Epithelial cell of esophagus (primary cell): Measurements from ENCODE around the gene BORCS5.

Experiments used
- DNase-seq: peaks from one replicate; pipeline ENCODE4 v3.0.0; 2010; ENCODE audit warnings: low read depth
- H3K4me3 ChIP-seq: 2 replicates; pipeline ENCODE4 v1.5.1; 2011; ENCODE audit warnings: mild to moderate bottlenecking, low read length, control low read depth
- CTCF ChIP-seq: IDR thresholded peaks from 2 replicates; pipeline ENCODE4 v1.5.1; 2011; ENCODE audit warnings: low read depth, mild to moderate bottlenecking, low read length, control low read depth, inconsistent platforms; ENCODE audit not compliant: insufficient read depth; ENCODE audit errors: missing control alignments

BORCS5 gene

DNA sequence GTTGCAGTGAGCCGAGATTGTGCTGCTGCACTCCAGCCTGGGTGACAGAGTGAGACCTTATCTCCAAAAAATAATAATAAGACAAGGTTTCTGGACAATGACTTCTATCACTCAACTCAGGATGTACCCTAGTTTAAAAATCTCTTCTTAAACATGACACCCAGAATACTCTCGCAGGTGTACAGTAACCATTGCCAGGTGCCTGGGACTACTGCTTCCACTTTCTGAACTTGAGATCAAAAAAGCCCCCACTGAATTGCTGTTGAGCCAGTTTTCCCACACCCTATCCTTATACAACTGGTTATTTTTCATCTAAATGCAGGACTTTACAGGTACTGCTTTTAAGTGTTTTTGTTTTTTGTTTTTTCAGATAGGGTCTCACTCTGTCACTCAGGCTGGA, 36.3 kb downstream of the BORCS5 start:
- no peak overlapping the region for H3K4me3 ChIP-seq
- no peak for DNase-seq
- no peak for TF ChIP-seq CTCF

- no peak for DNase-seq
- no peak for TF ChIP-seq CTCF
- H3K4me3 ChIP-seq = no peak overlapping the region
Observed at GRCh38 chr12:12396694-12397093, 39.8 kb downstream of the BORCS5 start.

DNA sequence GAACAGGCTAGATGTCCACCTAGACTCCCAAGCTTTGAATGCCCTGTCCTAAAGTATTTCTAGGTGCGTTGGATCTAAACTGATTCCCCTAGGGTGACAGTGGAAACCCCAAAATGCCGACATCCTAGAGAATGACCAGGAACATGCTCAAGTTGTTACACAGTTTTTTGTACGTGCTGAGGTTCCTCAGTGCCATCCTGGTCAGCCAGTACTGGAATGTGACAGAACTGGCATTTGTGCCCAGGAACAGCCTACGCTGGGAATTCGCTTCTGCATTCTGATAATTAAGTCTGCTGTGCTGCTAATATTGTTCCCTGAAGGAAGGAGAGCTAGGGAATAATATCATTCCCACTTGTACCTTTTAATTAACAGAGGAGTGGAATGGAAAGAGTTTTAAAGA, 40.3 kb downstream of the BORCS5 start:
- no peak for TF ChIP-seq CTCF
- no peak for DNase-seq
- H3K4me3 ChIP-seq = no peak overlapping the region

- no peak overlapping the region for H3K4me3 ChIP-seq
- TF ChIP-seq CTCF = no peak
- DNase-seq = peak; percentile 98
Observed at GRCh38 chr12:12398026-12398859, 41.4 kb downstream of the BORCS5 start.

DNA sequence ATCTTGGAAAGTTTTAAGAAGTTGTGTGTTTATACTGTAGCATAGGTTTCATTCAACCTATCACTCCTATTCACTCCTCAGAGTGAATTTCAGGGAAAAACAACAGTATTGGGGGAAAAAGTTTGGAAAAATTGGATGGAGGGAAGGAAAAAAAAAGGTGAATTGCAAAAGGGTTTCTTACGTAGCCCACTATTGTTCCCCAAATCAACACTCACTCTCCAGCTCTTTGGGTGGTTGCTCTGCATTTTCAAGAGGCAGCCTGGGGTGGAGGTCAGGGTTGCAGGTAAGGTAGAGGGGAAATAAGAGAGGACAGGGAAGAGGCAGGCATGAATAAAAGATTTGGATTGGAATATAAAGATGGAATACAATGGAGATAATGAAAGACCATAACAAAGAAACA, 42.3 kb downstream of the BORCS5 start:
- no peak overlapping the region for H3K4me3 ChIP-seq
- no peak for DNase-seq
- TF ChIP-seq CTCF = no peak

DNA sequence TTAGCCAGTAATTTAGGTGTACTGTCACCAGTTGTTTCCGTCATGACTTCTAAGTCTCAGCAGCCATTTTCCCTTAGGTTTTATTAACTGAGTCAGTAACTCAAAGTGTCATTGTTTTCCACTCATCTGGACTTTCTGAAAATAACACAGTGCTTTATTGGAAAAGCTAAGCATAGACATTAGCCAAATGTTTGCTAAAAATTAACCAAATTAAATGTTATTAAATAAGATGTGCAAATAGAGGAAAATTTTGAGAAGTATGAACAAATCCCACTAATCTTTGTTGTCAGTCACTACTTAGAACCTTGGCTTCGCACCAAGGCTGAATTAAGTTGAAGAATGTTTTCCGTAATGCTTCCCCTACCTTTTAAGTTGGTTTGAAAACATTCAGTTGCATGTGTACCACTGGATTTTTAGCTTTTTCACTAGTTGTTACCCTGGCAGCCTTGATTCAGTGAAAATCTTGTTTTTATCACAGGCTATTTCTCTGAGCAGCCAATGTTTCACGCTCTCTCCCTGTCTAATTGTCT, 43.0 kb downstream of the BORCS5 start:
- TF ChIP-seq CTCF = no peak
- no peak overlapping the region for H3K4me3 ChIP-seq
- DNase-seq = no peak

GRCh38 chr12:12400793-12401192, 43.9 kb downstream of the BORCS5 start:
- no peak for TF ChIP-seq CTCF
- no peak overlapping the region for H3K4me3 ChIP-seq
- no peak for DNase-seq
